Calu3 (cell line): ENCODE data around the gene LACTBL1. TPM values are rescaled to one million over a fixed set of nuclear protein-coding genes. Genes with fewer than 3 reads are reported as not detected.

Experiments
- BruUV-seq: library from RNA; stranded (reverse); fragments of 400-500 nt; replicated peaks from 2 replicates; lab custom pipeline; 2021; lab: Mats Ljungman, UMichigan
- CTCF ChIA-PET: fragments of 300-600 bp; sonication (Branson Sonifier 250); formaldehyde crosslinking; loops from one replicate; lab custom pipeline; 2022; ENCODE audit warnings: antibody characterized with exemption; lab: Charles Lee
- DNase-seq: peaks from one replicate; pipeline ENCODE4 v3.0.0; 2022
- H3K27ac Mint-ChIP-seq: one replicate; pipeline ENCODE4 v1.8.0; 2022; ENCODE audit warnings: mixed read lengths; ENCODE audit not compliant: unreplicated experiment
- H3K27me3 Mint-ChIP-seq: one replicate; pipeline ENCODE4 v1.8.0; 2022; ENCODE audit warnings: mixed read lengths; ENCODE audit not compliant: unreplicated experiment
- H3K36me3 Mint-ChIP-seq: one replicate; pipeline ENCODE4 v1.8.0; 2022; ENCODE audit warnings: mild to moderate bottlenecking, moderate library complexity, mixed read lengths; ENCODE audit not compliant: insufficient read depth, unreplicated experiment
- H3K4me1 Mint-ChIP-seq: one replicate; pipeline ENCODE4 v1.8.0; 2022; ENCODE audit warnings: mild to moderate bottlenecking, low read depth, mixed read lengths; ENCODE audit not compliant: unreplicated experiment
- H3K4me3 Mint-ChIP-seq: one replicate; pipeline ENCODE4 v1.8.0; 2022; ENCODE audit warnings: mild to moderate bottlenecking, low read depth, moderate library complexity, mixed read lengths; ENCODE audit not compliant: unreplicated experiment
- H3K9me3 Mint-ChIP-seq: one replicate; pipeline ENCODE4 v1.8.0; 2022; ENCODE audit warnings: low read depth, mixed read lengths; ENCODE audit not compliant: unreplicated experiment
- CTCF ChIP-seq: fragments of 200-600 bp; IDR thresholded peaks from one replicate; pipeline ENCODE4 v1.8.0; 2022; ENCODE audit warnings: antibody characterized with exemption; ENCODE audit not compliant: unreplicated experiment
- intact Hi-C: fragments of 100-400 bp; cut with micrococcal nuclease; formaldehyde crosslinking; loops from one replicate; pipeline ENCODE4 v1.10.0; 2022; ENCODE audit not compliant: unreplicated experiment
- total RNA-seq: library from RNA; stranded (reverse); gene quantifications from 2 replicates; pipeline ENCODE4 v1.2.3, GENCODE V29; 2022

LACTBL1 gene
- total RNA-seq, 1 experiment from 2014 or later, result not detected

- no peak overlapping the region for H3K27ac Mint-ChIP-seq
- CTCF ChIA-PET, result interaction anchor here (0.6 kb wide), 1 partner anchor 1522 kb away, joined by 3 read pairs; no protein-coding TSS in a partner anchor
- H3K4me1 Mint-ChIP-seq, result no peaks in the 10 kb centered on the region
- H3K4me3 Mint-ChIP-seq, result no peak overlapping the region
- peaks cover 22% of the 10 kb centered on the region for H3K27me3 Mint-ChIP-seq
- no TSS peak for BruUV-seq
- DNase-seq, result no peak
- intact Hi-C loops, result no loop called here
- no peak for TF ChIP-seq CTCF
- no peaks in the 10 kb centered on the region for H3K9me3 Mint-ChIP-seq
- H3K36me3 Mint-ChIP-seq, result no peaks in the 10 kb centered on the region
These were observed 39.7 kb downstream of the LACTBL1 start for GRCh38 chr1:22932803-22933470.

DNA sequence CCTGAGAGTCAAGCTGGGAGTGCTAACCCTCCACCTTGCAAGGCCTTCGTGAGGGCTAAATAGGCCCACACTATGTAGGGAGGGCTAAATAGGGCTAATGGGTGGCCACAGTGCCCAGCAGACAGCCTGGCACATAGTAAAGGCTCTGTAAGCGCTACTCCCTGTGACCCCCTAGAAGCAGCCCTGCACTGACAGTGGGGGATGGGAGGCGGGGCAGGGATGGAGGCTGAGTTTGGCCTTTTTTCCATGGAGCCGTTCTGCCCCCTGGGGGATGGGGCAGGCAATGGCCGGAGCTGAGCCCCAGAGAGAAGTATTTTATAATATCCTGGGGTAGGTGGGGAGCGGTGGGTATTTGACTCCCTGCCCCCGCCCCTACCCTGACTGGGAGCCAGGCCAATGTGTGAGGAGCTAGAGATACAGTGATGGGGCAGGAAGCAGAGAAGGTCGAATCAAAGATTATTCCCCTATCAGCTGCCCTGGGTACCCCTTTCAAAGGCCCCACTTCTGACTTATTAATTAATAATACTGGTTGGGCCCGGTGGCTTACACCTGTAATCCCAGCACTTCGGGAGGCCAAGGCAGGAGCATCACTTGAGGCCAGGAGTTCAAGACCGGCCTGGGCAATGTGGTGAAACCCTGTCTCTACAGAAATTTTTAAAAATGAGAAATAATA, 42.3 kb downstream of the LACTBL1 start:
- Mint-ChIP-seq H3K4me3 (no peak overlapping the region), H3K4me1 (no peaks in the 10 kb centered on the region), H3K27me3 (peaks cover 43% of the 10 kb centered on the region), H3K9me3 (no peaks in the 10 kb centered on the region), H3K36me3 (no peaks in the 10 kb centered on the region), H3K27ac (no peak overlapping the region)
- DNase-seq, result peak; percentile 72
- CTCF ChIA-PET, result interaction anchor here (0.7 to 2.0 kb wide), 5 partner anchors 226 to 510 kb away, joined by 3 to 11 read pairs (median 3); no protein-coding TSS in a partner anchor
- BruUV-seq, result no TSS peak
- intact Hi-C loops, result loop anchor here (1.0 kb wide), 1 partner anchor 256 kb away; no protein-coding TSS in a partner anchor
- peak; percentile 74 for TF ChIP-seq CTCF

- BruUV-seq, result no TSS peak
- TF ChIP-seq CTCF, result no peak
- intact Hi-C loops, result no loop called here
- CTCF ChIA-PET, result no interaction called here
- Mint-ChIP-seq H3K27ac (no peak overlapping the region), H3K4me3 (no peak overlapping the region), H3K4me1 (no peaks in the 10 kb centered on the region), H3K36me3 (no peaks in the 10 kb centered on the region), H3K9me3 (no peaks in the 10 kb centered on the region), H3K27me3 (peaks cover 52% of the 10 kb centered on the region)
- DNase-seq, result no peak
These were observed 47.6 kb downstream of the LACTBL1 start for GRCh38 chr1:22925111-22925510.

DNA sequence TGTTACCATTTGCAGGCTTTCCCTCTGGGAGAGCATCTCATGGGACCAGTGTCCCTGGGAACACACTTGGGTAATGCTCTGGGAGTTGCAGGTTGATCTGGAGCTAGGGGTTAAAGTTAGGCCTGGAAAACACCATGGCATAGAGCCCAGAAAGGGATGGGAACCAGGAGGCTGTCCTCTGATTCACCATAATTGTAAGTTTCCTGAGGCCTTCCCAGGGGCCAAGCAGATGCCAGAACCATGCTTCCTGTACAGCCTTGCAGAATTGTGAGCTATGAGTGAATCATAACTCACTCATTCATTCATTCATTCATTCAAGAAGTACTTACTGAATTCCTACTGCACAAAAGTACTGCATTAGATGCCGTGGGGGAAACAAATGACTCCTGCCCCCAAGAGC, 50.0 kb downstream of the LACTBL1 start:
- TF ChIP-seq CTCF, result no peak
- BruUV-seq, result no TSS peak
- Mint-ChIP-seq H3K27ac (no peak overlapping the region), H3K4me3 (no peak overlapping the region), H3K36me3 (no peaks in the 10 kb centered on the region), H3K27me3 (peaks cover 41% of the 10 kb centered on the region), H3K9me3 (no peaks in the 10 kb centered on the region), H3K4me1 (no peaks in the 10 kb centered on the region)
- no peak for DNase-seq
- CTCF ChIA-PET, result no interaction called here
- intact Hi-C loops, result no loop called here
